Ovary (tissue), 3 donors: ENCODE data around the gene KLHL5.

ENCODE experiments used
- CTCF ChIP-seq, 3 donors: fragments of 450-650 bp in 2 of 3; fragments of 200-600 bp in 1 of 3; IDR thresholded peaks; one replicate each; pipeline versions ENCODE4 v1.5.1 to v1.8.0; 2016 to 2022; ENCODE audit warnings: antibody characterized with exemption in 3 of 3, mild to moderate bottlenecking in 1 of 3
- EP300 ChIP-seq: sonication (generic); formaldehyde crosslinking; IDR thresholded peaks from one replicate; pipeline ENCODE4 v1.6.1; 2017; ENCODE audit warnings: antibody characterized with exemption
- POLR2A ChIP-seq: fragments of 450-650 bp; IDR thresholded peaks from one replicate; pipeline ENCODE4 v1.6.1; 2017; ENCODE audit warnings: antibody characterized with exemption, mild to moderate bottlenecking, moderate library complexity
- donor health status: DM: no; HTN: no; CAD: no.

- TF ChIP-seq POLR2A (no peak), EP300 (no peak), CTCF (IDR thresholded peaks at IDR 0.05) (no peak)
These were observed 16.2 kb upstream of the KLHL5 start for GRCh38 chr4:39045827-39046221.
